HepG2 (cell line): Measurements from ENCODE around the gene JMJD1C. TPM values are rescaled to one million over a fixed set of nuclear protein-coding genes. Genes with fewer than 3 reads are reported as not detected.

Source experiments
- ZBTB3 ChIP-seq: sonication (generic); formaldehyde crosslinking; IDR thresholded peaks from 2 replicates; pipeline ENCODE4 v1.4.0; 2020; ENCODE audit warnings: low read depth, mild to moderate bottlenecking, moderate library complexity, missing genetic modification reagents, borderline replicate concordance
- ZFP37 ChIP-seq: sonication (generic); formaldehyde crosslinking; IDR thresholded peaks from 2 replicates; pipeline ENCODE4 v1.4.0; 2020; ENCODE audit warnings: missing genetic modification reagents, borderline replicate concordance
- ZNF335 ChIP-seq: sonication (generic); formaldehyde crosslinking; IDR thresholded peaks from 2 replicates; pipeline ENCODE4 v1.4.0; 2020; ENCODE audit warnings: missing genetic modification reagents
- ZNF34 ChIP-seq: sonication (generic); formaldehyde crosslinking; IDR thresholded peaks from 2 replicates; pipeline ENCODE4 v1.4.0; 2020; ENCODE audit warnings: mild to moderate bottlenecking, missing genetic modification reagents, borderline replicate concordance
- ZNF446 ChIP-seq: sonication (generic); formaldehyde crosslinking; IDR thresholded peaks from 2 replicates; pipeline ENCODE4 v1.5.0; 2020; ENCODE audit warnings: mild to moderate bottlenecking, missing genetic modification reagents
- ZSCAN21 ChIP-seq: sonication (generic); formaldehyde crosslinking; IDR thresholded peaks from 2 replicates; pipeline ENCODE4 v1.8.0; 2022; ENCODE audit warnings: mild to moderate bottlenecking, missing genetic modification reagents, moderate library complexity, borderline replicate concordance
- polyA plus RNA-seq, 8 experiments: library from polyadenylated mRNA; depleted of rRNA in 3 of 8; stranded (reverse) in 7 of 8; unstranded in 1 of 8; fragments of >200 nt; fragmentation: Illumina TruSeq in 4 of 8; extraction: Trizol in 4 of 8; gene quantifications; 2 replicates each; pipeline versions ENCODE4 v1.2.1 to v1.2.3, GENCODE V29; 2011 to 2016; ENCODE audit warnings: low read depth in 4 of 8, missing spikeins in 1 of 8, mixed read lengths in 1 of 8; ENCODE audit not compliant: insufficient read depth in 1 of 8
- total RNA-seq, 5 experiments: library from RNA; depleted of rRNA; stranded (reverse); fragments of >200 nt; fragmentation: Illumina TruSeq; extraction: Trizol; gene quantifications; 2 replicates each; pipeline ENCODE4 v1.2.3, GENCODE V29; 2016; ENCODE audit warnings: low read depth in 1 of 5
- TF ChIP-seq, protein P1 (sequence below), 2 experiments: sonication (generic) in 1 of 2; formaldehyde crosslinking in 1 of 2; IDR thresholded peaks; 2 replicates each; pipeline versions ENCODE4 v1.4.0 to v1.6.1; 2018 to 2020; ENCODE audit warnings: missing genetic modification reagents in 2 of 2, borderline replicate concordance in 1 of 2, low read depth in 1 of 2, mild to moderate bottlenecking in 1 of 2, missing biosample characterization in 1 of 2
- TF ChIP-seq, protein P2 (sequence below): sonication (generic); formaldehyde crosslinking; IDR thresholded peaks from 2 replicates; pipeline ENCODE4 v1.5.1; 2020; ENCODE audit warnings: mild to moderate bottlenecking, missing genetic modification reagents, borderline replicate concordance
- TF ChIP-seq, protein P3 (sequence below): sonication (generic); formaldehyde crosslinking; IDR thresholded peaks from 2 replicates; pipeline ENCODE4 v1.4.0; 2020; ENCODE audit warnings: mild to moderate bottlenecking, low read depth, missing genetic modification reagents
- TF ChIP-seq, protein P4 (sequence below): sonication (generic); formaldehyde crosslinking; IDR thresholded peaks from 2 replicates; pipeline ENCODE4 v1.5.1; 2020; ENCODE audit warnings: missing genetic modification reagents, mild to moderate bottlenecking, borderline replicate concordance
- TF ChIP-seq, protein P5 (sequence below): sonication (generic); formaldehyde crosslinking; IDR thresholded peaks from 2 replicates; pipeline ENCODE4 v1.5.0; 2020; ENCODE audit warnings: mild to moderate bottlenecking, missing genetic modification reagents

Gene JMJD1C
- total and polyA plus RNA-seq, 2 of the 13 experiments (the other 11 are each of a cell fraction or from before 2014, with no cell fraction given) = 42.3 to 42.7 TPM

DNA sequence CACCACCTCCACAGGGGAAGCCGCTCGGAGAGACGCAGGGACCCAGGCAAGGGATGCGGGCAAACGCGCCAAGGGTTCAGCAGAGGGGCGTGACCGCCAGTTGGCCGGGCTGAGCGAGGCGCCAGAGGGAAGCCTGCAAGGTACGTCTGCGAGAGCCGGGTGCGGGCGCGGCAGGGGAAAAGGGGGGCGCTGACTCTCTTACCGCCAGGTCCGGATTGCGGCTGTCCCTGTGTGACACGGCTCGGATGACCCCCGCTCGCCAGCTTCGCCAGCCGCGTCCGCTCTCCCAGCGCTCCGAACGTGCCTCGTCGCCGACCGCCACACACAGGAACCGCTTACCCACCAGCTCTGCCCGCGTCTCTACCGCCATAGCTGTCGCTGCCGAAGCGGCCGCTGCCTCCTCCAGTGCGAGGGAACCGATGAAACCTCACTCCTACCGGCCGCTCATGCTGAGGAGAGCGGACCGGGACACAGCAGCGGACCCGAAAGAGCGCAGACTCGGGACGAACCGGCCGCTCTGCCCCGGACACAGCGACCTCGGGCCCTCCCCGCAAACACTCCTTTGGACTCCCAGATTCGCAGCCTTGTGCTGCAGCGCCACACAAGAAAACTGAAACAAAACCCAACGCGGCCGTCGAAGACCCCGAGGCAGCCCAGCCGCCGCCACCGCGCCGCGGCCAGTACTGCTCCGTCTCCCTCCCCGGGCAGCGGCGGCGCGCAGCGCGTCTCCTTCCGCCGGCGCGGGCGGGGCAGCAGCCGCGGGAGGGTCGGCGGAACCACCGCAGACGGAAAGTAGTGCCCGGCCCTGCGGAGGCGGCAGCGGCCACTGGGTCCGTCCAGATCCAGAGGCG is at the start of gene JMJD1C (continued):
- TF ChIP-seq, protein P1, sequence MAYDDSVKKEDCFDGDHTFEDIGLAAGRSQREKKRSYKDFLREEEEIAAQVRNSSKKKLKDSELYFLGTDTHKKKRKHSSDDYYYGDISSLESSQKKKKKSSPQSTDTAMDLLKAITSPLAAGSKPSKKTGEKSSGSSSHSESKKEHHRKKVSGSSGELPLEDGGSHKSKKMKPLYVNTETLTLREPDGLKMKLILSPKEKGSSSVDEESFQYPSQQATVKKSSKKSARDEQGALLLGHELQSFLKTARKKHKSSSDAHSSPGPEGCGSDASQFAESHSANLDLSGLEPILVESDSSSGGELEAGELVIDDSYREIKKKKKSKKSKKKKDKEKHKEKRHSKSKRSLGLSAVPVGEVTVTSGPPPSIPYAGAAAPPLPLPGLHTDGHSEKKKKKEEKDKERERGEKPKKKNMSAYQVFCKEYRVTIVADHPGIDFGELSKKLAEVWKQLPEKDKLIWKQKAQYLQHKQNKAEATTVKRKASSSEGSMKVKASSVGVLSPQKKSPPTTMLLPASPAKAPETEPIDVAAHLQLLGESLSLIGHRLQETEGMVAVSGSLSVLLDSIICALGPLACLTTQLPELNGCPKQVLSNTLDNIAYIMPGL (CRISPR knock-in tag; IDR thresholded peaks at IDR 0.05; ENCODE audit: borderline replicate concordance in 1 of 2, low read depth in 1 of 2) = peak; percentile 69 to 95
- TF ChIP-seq ZNF446 (CRISPR knock-in tag) = peak; percentile 27
- TF ChIP-seq, protein P2, sequence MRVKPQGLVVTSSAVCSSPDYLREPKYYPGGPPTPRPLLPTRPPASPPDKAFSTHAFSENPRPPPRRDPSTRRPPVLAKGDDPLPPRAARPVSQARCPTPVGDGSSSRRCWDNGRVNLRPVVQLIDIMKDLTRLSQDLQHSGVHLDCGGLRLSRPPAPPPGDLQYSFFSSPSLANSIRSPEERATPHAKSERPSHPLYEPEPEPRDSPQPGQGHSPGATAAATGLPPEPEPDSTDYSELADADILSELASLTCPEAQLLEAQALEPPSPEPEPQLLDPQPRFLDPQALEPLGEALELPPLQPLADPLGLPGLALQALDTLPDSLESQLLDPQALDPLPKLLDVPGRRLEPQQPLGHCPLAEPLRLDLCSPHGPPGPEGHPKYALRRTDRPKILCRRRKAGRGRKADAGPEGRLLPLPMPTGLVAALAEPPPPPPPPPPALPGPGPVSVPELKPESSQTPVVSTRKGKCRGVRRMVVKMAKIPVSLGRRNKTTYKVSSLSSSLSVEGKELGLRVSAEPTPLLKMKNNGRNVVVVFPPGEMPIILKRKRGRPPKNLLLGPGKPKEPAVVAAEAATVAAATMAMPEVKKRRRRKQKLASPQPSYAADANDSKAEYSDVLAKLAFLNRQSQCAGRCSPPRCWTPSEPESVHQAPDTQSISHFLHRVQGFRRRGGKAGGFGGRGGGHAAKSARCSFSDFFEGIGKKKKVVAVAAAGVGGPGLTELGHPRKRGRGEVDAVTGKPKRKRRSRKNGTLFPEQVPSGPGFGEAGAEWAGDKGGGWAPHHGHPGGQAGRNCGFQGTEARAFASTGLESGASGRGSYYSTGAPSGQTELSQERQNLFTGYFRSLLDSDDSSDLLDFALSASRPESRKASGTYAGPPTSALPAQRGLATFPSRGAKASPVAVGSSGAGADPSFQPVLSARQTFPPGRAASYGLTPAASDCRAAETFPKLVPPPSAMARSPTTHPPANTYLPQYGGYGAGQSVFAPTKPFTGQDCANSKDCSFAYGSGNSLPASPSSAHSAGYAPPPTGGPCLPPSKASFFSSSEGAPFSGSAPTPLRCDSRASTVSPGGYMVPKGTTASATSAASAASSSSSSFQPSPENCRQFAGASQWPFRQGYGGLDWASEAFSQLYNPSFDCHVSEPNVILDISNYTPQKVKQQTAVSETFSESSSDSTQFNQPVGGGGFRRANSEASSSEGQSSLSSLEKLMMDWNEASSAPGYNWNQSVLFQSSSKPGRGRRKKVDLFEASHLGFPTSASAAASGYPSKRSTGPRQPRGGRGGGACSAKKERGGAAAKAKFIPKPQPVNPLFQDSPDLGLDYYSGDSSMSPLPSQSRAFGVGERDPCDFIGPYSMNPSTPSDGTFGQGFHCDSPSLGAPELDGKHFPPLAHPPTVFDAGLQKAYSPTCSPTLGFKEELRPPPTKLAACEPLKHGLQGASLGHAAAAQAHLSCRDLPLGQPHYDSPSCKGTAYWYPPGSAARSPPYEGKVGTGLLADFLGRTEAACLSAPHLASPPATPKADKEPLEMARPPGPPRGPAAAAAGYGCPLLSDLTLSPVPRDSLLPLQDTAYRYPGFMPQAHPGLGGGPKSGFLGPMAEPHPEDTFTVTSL (CRISPR knock-in tag) = peak; percentile 32; the same call in 1 of the 2 replicates
- peak; percentile 67; the same call in 1 of the 2 replicates for TF ChIP-seq ZNF34 (CRISPR knock-in tag)
- TF ChIP-seq, protein P3, sequence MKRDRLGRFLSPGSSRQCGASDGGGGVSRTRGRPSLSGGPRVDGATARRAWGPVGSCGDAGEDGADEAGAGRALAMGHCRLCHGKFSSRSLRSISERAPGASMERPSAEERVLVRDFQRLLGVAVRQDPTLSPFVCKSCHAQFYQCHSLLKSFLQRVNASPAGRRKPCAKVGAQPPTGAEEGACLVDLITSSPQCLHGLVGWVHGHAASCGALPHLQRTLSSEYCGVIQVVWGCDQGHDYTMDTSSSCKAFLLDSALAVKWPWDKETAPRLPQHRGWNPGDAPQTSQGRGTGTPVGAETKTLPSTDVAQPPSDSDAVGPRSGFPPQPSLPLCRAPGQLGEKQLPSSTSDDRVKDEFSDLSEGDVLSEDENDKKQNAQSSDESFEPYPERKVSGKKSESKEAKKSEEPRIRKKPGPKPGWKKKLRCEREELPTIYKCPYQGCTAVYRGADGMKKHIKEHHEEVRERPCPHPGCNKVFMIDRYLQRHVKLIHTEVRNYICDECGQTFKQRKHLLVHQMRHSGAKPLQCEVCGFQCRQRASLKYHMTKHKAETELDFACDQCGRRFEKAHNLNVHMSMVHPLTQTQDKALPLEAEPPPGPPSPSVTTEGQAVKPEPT = 0 out of 2 replicates have a peak, but pooled peaks have one; percentile 40
- TF ChIP-seq ZFP37 (CRISPR knock-in tag) = no peak; the same call in 1 of the 2 replicates
- TF ChIP-seq ZBTB3 = no peak
- no peak for TF ChIP-seq ZNF335 (CRISPR knock-in tag)
- TF ChIP-seq, protein P4, sequence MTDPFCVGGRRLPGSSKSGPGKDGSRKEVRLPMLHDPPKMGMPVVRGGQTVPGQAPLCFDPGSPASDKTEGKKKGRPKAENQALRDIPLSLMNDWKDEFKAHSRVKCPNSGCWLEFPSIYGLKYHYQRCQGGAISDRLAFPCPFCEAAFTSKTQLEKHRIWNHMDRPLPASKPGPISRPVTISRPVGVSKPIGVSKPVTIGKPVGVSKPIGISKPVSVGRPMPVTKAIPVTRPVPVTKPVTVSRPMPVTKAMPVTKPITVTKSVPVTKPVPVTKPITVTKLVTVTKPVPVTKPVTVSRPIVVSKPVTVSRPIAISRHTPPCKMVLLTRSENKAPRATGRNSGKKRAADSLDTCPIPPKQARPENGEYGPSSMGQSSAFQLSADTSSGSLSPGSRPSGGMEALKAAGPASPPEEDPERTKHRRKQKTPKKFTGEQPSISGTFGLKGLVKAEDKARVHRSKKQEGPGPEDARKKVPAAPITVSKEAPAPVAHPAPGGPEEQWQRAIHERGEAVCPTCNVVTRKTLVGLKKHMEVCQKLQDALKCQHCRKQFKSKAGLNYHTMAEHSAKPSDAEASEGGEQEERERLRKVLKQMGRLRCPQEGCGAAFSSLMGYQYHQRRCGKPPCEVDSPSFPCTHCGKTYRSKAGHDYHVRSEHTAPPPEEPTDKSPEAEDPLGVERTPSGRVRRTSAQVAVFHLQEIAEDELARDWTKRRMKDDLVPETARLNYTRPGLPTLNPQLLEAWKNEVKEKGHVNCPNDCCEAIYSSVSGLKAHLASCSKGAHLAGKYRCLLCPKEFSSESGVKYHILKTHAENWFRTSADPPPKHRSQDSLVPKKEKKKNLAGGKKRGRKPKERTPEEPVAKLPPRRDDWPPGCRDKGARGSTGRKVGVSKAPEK (CRISPR knock-in tag) = no peak; the same call in 1 of the 2 replicates
- TF ChIP-seq, protein P5, sequence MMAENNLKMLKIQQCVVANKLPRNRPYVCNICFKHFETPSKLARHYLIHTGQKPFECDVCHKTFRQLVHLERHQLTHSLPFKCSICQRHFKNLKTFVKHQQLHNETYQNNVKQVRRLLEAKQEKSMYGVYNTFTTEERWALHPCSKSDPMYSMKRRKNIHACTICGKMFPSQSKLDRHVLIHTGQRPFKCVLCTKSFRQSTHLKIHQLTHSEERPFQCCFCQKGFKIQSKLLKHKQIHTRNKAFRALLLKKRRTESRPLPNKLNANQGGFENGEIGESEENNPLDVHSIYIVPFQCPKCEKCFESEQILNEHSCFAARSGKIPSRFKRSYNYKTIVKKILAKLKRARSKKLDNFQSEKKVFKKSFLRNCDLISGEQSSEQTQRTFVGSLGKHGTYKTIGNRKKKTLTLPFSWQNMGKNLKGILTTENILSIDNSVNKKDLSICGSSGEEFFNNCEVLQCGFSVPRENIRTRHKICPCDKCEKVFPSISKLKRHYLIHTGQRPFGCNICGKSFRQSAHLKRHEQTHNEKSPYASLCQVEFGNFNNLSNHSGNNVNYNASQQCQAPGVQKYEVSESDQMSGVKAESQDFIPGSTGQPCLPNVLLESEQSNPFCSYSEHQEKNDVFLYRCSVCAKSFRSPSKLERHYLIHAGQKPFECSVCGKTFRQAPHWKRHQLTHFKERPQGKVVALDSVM (CRISPR knock-in tag) = peak; percentile 68
- TF ChIP-seq ZSCAN21 (CRISPR knock-in tag) = peak; percentile 90; the same call in 1 of the 2 replicates
